Muscle layer of duodenum (tissue), 2 donors: ENCODE results near the gene FBN1.
A peak's percentile ranks its signal among the peaks of the same experiment; 100 is the strongest.

Experiments
- H3K27ac ChIP-seq: one replicate; pipeline ENCODE4 v1.7.0; 2013; ENCODE audit warnings: mild to moderate bottlenecking, low read length
- H3K27me3 ChIP-seq: one replicate; pipeline ENCODE4 v1.7.0; 2013; ENCODE audit warnings: low read depth, mild to moderate bottlenecking, control low read depth, low read length
- H3K36me3 ChIP-seq, 2 donors: one replicate each; pipeline ENCODE4 v1.7.0; 2013; ENCODE audit warnings: low read length in 2 of 2, control low read depth in 1 of 2, mild to moderate bottlenecking in 1 of 2; ENCODE audit not compliant: insufficient read depth in 2 of 2, control insufficient read depth in 1 of 2
- H3K4me1 ChIP-seq, 2 donors: one replicate each; pipeline ENCODE4 v1.7.0; 2013; ENCODE audit warnings: low read length in 2 of 2, mild to moderate bottlenecking in 2 of 2, control low read depth in 1 of 2, moderate library complexity in 1 of 2; ENCODE audit not compliant: insufficient read depth in 2 of 2, control insufficient read depth in 1 of 2
- H3K4me3 ChIP-seq, 2 donors: one replicate each; pipeline ENCODE4 v1.7.0; 2013; ENCODE audit warnings: low read length in 2 of 2, low read depth in 1 of 2, mild to moderate bottlenecking in 1 of 2
- H3K9me3 ChIP-seq, 2 donors: one replicate each; pipeline ENCODE4 v1.7.0; 2013; ENCODE audit warnings: low read length in 2 of 2, control low read depth in 1 of 2, mild to moderate bottlenecking in 1 of 2; ENCODE audit not compliant: control insufficient read depth in 1 of 2
- donor health status: healthy.

FBN1 gene

GRCh38 chr15:48595981-48596380 is 49.5 kb downstream of the FBN1 start:
- no peak overlapping the region for H3K4me3 ChIP-seq
- peaks cover 0 to 11% of the 10 kb centered on the region in 2 donors for H3K36me3 ChIP-seq
- peaks cover 0 to 3% of the 10 kb centered on the region in 2 donors for H3K4me1 ChIP-seq
- H3K27ac ChIP-seq = no peak overlapping the region
- no peaks in the 10 kb centered on the region for H3K9me3 ChIP-seq
- no peaks in the 10 kb centered on the region for H3K27me3 ChIP-seq

- no peaks in the 10 kb centered on the region for H3K27me3 ChIP-seq
- no peak overlapping the region for H3K27ac ChIP-seq
- H3K4me1 ChIP-seq = peaks cover 0 to 8% of the 10 kb centered on the region in 2 donors
- no peak overlapping the region for H3K4me3 ChIP-seq
- H3K36me3 ChIP-seq = peaks cover 0 to 11% of the 10 kb centered on the region in 2 donors
- no peaks in the 10 kb centered on the region for H3K9me3 ChIP-seq
Measured at GRCh38 chr15:48592933-48593332, 52.6 kb downstream of the FBN1 start.

- Histone ChIP-seq H3K9me3 (no peaks in the 10 kb centered on the region), H3K27me3 (no peaks in the 10 kb centered on the region), H3K36me3 (peaks cover 0 to 11% of the 10 kb centered on the region in 2 donors), H3K4me1 (peaks cover 0 to 8% of the 10 kb centered on the region in 2 donors), H3K4me3 (no peak overlapping the region), H3K27ac (no peak overlapping the region)
Measured at GRCh38 chr15:48592221-48592731, 53.2 kb downstream of the FBN1 start.

- Histone ChIP-seq H3K4me1 (peaks cover 0 to 8% of the 10 kb centered on the region in 2 donors), H3K4me3 (no peak overlapping the region), H3K36me3 (peaks cover 0 to 8% of the 10 kb centered on the region in 2 donors), H3K9me3 (no peaks in the 10 kb centered on the region), H3K27me3 (no peaks in the 10 kb centered on the region), H3K27ac (no peak overlapping the region)
Measured at GRCh38 chr15:48590723-48591122, 54.8 kb downstream of the FBN1 start.

- no peak overlapping the region for H3K27ac ChIP-seq
- H3K27me3 ChIP-seq = no peaks in the 10 kb centered on the region
- no peaks in the 10 kb centered on the region for H3K9me3 ChIP-seq
- peaks cover 0 to 5% of the 10 kb centered on the region in 2 donors for H3K36me3 ChIP-seq
- H3K4me1 ChIP-seq = peaks cover 0 to 7% of the 10 kb centered on the region in 2 donors
- H3K4me3 ChIP-seq = no peak overlapping the region
Measured at GRCh38 chr15:48584812-48585563, 60.5 kb downstream of the FBN1 start.

GRCh38 chr15:48584090-48584811 is 61.3 kb downstream of the FBN1 start:
- peaks cover 0 to 12% of the 10 kb centered on the region in 2 donors for H3K4me1 ChIP-seq
- no peaks in the 10 kb centered on the region for H3K27me3 ChIP-seq
- H3K9me3 ChIP-seq = no peaks in the 10 kb centered on the region
- peaks cover 0 to 5% of the 10 kb centered on the region in 2 donors for H3K36me3 ChIP-seq
- H3K27ac ChIP-seq = no peak overlapping the region
- no peak overlapping the region for H3K4me3 ChIP-seq

- peaks cover 0 to 5% of the 10 kb centered on the region in 2 donors for H3K36me3 ChIP-seq
- no peaks in the 10 kb centered on the region for H3K27me3 ChIP-seq
- H3K9me3 ChIP-seq = no peaks in the 10 kb centered on the region
- no peak overlapping the region for H3K4me3 ChIP-seq
- peaks cover 0 to 13% of the 10 kb centered on the region in 2 donors for H3K4me1 ChIP-seq
- no peak overlapping the region for H3K27ac ChIP-seq
Measured at GRCh38 chr15:48582452-48583247, 62.9 kb downstream of the FBN1 start.

- Histone ChIP-seq H3K27me3 (no peaks in the 10 kb centered on the region), H3K36me3 (peaks cover 0 to 5% of the 10 kb centered on the region in 2 donors), H3K4me1 (peaks cover 0 to 13% of the 10 kb centered on the region in 2 donors), H3K27ac (no peak overlapping the region), H3K4me3 (no peak overlapping the region), H3K9me3 (no peaks in the 10 kb centered on the region)
Measured at GRCh38 chr15:48581219-48581618, 64.3 kb downstream of the FBN1 start.

- Histone ChIP-seq H3K9me3 (no peaks in the 10 kb centered on the region), H3K27ac (no peak overlapping the region), H3K4me3 (no peak overlapping the region), H3K4me1 (peaks cover 0 to 13% of the 10 kb centered on the region in 2 donors), H3K27me3 (no peaks in the 10 kb centered on the region), H3K36me3 (peaks cover 0 to 5% of the 10 kb centered on the region in 2 donors)
Measured at GRCh38 chr15:48580736-48581135, 64.8 kb downstream of the FBN1 start.

GRCh38 chr15:48579945-48580671 is 65.4 kb downstream of the FBN1 start:
- peaks cover 0 to 13% of the 10 kb centered on the region in 2 donors for H3K4me1 ChIP-seq
- H3K9me3 ChIP-seq = no peaks in the 10 kb centered on the region
- H3K36me3 ChIP-seq = peaks cover 0 to 5% of the 10 kb centered on the region in 2 donors
- peak overlapping the region in 1 of 2 donors; percentile 40 for H3K4me3 ChIP-seq
- peak overlapping the region; percentile 39 for H3K27ac ChIP-seq
- H3K27me3 ChIP-seq = no peaks in the 10 kb centered on the region
